PC-9 (cell line): ENCODE results near the gene MB.

Experiments used
- EZH2 ChIP-seq: fragments of 200-600 bp; sonication (generic); IDR thresholded peaks from 2 replicates; pipeline ENCODE4 v1.8.0; 2017; ENCODE audit warnings: antibody characterized with exemption, low read depth
- TF ChIP-seq, protein P1 (sequence below): fragments of 200-600 bp; sonication (generic); conservative IDR thresholded peaks from 2 replicates; pipeline ENCODE4 v1.6.1; 2017; ENCODE audit warnings: mixed run types, antibody characterized with exemption, mild to moderate bottlenecking, moderate library complexity

DNA sequence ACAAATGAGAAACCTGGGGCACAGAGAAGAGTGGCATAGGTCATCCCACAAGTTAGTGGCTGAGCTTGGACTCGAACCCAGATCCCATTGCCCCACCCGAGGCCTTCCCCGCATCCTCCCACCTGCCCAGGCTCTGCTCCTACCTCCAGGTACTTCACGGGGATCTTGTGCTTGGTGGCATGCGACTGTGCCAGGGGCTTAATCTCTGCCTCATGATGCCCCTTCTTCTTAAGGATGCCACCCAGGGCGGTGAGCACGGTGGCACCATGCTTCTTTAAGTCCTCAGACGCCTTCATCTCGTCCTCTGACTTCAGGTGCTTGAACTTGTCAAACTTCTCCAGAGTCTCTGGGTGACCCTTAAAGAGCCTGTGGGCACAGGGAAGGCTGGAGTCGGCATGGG, 6.4 kb downstream of the MB start:
- TF ChIP-seq, protein P1, sequence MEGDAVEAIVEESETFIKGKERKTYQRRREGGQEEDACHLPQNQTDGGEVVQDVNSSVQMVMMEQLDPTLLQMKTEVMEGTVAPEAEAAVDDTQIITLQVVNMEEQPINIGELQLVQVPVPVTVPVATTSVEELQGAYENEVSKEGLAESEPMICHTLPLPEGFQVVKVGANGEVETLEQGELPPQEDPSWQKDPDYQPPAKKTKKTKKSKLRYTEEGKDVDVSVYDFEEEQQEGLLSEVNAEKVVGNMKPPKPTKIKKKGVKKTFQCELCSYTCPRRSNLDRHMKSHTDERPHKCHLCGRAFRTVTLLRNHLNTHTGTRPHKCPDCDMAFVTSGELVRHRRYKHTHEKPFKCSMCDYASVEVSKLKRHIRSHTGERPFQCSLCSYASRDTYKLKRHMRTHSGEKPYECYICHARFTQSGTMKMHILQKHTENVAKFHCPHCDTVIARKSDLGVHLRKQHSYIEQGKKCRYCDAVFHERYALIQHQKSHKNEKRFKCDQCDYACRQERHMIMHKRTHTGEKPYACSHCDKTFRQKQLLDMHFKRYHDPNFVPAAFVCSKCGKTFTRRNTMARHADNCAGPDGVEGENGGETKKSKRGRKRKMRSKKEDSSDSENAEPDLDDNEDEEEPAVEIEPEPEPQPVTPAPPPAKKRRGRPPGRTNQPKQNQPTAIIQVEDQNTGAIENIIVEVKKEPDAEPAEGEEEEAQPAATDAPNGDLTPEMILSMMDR, result no peak
- no peak for TF ChIP-seq EZH2
